Naive thymus-derived CD4-positive, alpha-beta T cell (primary cell): Measurements from ENCODE around the gene KRTAP12-3. TPM values are rescaled to one million over a fixed set of nuclear protein-coding genes. Genes with fewer than 3 reads are reported as not detected.
A peak's percentile ranks its signal among the peaks of the same experiment; 100 is the strongest.
"Not testable (repeated sequence)": the region's sequence is repeated elsewhere in the genome, so short reads cannot be mapped to it uniquely, and the experiment has no call there.

Source experiments
- ATAC-seq: fragments of 150-1000 bp; cut with Tn5 transposase; 2 replicates; pipeline ENCODE4 v1.10.0; 2021; ENCODE audit warnings: mild to moderate bottlenecking, moderate library complexity
- CTCF ChIA-PET: fragments of 350-600 bp; sonication (Branson Sonifier 250); formaldehyde crosslinking; loops from one replicate; lab custom pipeline; 2021; ENCODE audit warnings: antibody characterized with exemption; lab: Charles Lee
- POLR2A ChIA-PET: fragments of 350-600 bp; sonication (Branson Sonifier 250); formaldehyde crosslinking; loops from one replicate; lab custom pipeline; 2021; ENCODE audit warnings: antibody characterized with exemption, inconsistent platforms; lab: Charles Lee
- DNase-seq, 9 donors: peaks; one replicate each; pipeline versions ENCODE4 v3.0.0 to v3.0.0-alpha.2; 2020 to 2022; ENCODE audit warnings: mixed read lengths in 1 of 9
- H3K27ac ChIP-seq: one replicate; pipeline ENCODE4 v1.7.0; 2013; ENCODE audit warnings: mild to moderate bottlenecking, low read depth, low read length, moderate library complexity
- H3K27me3 ChIP-seq, 2 donors: one replicate each; pipeline ENCODE4 v1.7.0; 2013; ENCODE audit warnings: low read length in 2 of 2, mild to moderate bottlenecking in 2 of 2, moderate library complexity in 2 of 2; ENCODE audit not compliant: control insufficient read depth in 2 of 2, insufficient read depth in 2 of 2
- H3K36me3 ChIP-seq, 3 experiments: 1 replicate in 2 of 3; 2 replicates in 1 of 3; pipeline ENCODE4 v1.7.0; 2013; ENCODE audit warnings: low read length in 3 of 3, mild to moderate bottlenecking in 3 of 3, moderate library complexity in 1 of 3; ENCODE audit not compliant: insufficient read depth in 3 of 3, control insufficient read depth in 2 of 3
- H3K4me1 ChIP-seq, 2 donors: one replicate each; pipeline ENCODE4 v1.7.0; 2013; ENCODE audit warnings: low read length in 2 of 2, mild to moderate bottlenecking in 2 of 2, moderate library complexity in 1 of 2; ENCODE audit not compliant: control insufficient read depth in 2 of 2, insufficient read depth in 2 of 2
- H3K4me3 ChIP-seq: 2 replicates; pipeline ENCODE4 v1.7.0; 2013; ENCODE audit warnings: mild to moderate bottlenecking, low read length
- H3K9me3 ChIP-seq, 3 experiments: 1 replicate in 2 of 3; 2 replicates in 1 of 3; pipeline ENCODE4 v1.7.0; 2013; ENCODE audit warnings: low read length in 3 of 3; ENCODE audit not compliant: control insufficient read depth in 2 of 3
- H3K27ac Mint-ChIP-seq, 9 donors: one replicate each; pipeline ENCODE4 v1.8.0; 2020 to 2022; ENCODE audit warnings: mixed read lengths in 9 of 9, mild to moderate bottlenecking in 8 of 9, moderate library complexity in 5 of 9, inconsistent platforms in 2 of 9
- H3K27me3 Mint-ChIP-seq, 5 donors: one replicate each; pipeline ENCODE4 v1.8.0; 2021 to 2022; ENCODE audit warnings: mixed read lengths in 5 of 5, mild to moderate bottlenecking in 1 of 5
- H3K36me3 Mint-ChIP-seq, 5 donors: one replicate each; pipeline ENCODE4 v1.8.0; 2020 to 2022; ENCODE audit warnings: mixed read lengths in 5 of 5, mild to moderate bottlenecking in 3 of 5, inconsistent platforms in 1 of 5
- H3K4me1 Mint-ChIP-seq, 7 donors: one replicate each; pipeline ENCODE4 v1.8.0; 2020 to 2022; ENCODE audit warnings: mixed read lengths in 7 of 7, mild to moderate bottlenecking in 3 of 7, inconsistent platforms in 1 of 7
- H3K4me3 Mint-ChIP-seq, 10 donors: one replicate each; pipeline ENCODE4 v1.8.0; 2020 to 2022; ENCODE audit warnings: mild to moderate bottlenecking in 10 of 10, mixed read lengths in 10 of 10, moderate library complexity in 6 of 10, inconsistent platforms in 2 of 10
- H3K9me3 Mint-ChIP-seq, 11 donors: one replicate each; pipeline ENCODE4 v1.8.0; 2020 to 2022; ENCODE audit warnings: mixed read lengths in 11 of 11, mild to moderate bottlenecking in 4 of 11, inconsistent platforms in 1 of 11, moderate library complexity in 1 of 11
- intact Hi-C, 2 donors: fragments of 100-400 bp; cut with micrococcal nuclease; formaldehyde crosslinking; loops; one replicate each; pipeline ENCODE4 v1.15.1; 2023
- polyA plus RNA-seq, 2 donors: library from polyadenylated mRNA; unstranded; fragments of 300-500 nt; fragmentation: Illumina TruSeq; gene quantifications; one replicate each; pipeline ENCODE4 v1.2.3, GENCODE V29; 2021
- total RNA-seq, 6 experiments: library from RNA in 5 of 6; stranded (reverse) in 5 of 6; gene quantifications; 1 replicate in 5 of 6; 2 replicates in 1 of 6; pipeline ENCODE4 v1.2.3 and lab custom pipeline; 2021 to 2026

The KRTAP12-3 gene
- total and polyA plus RNA-seq, 7 experiments from 2014 or later, result 1.1 TPM; not detected in 6

- DNase-seq, intact Hi-C loops, H3K36me3 ChIP-seq, H3K27me3 ChIP-seq, ATAC-seq, H3K4me3 ChIP-seq, CTCF ChIA-PET, POLR2A ChIA-PET, H3K27ac ChIP-seq: not testable (repeated sequence)
- Mint-ChIP-seq H3K4me1 (peaks cover 4 to 43% (median 32%) of the 10 kb centered on the region in 7 donors), H3K9me3 (peaks cover 22 to 58% (median 43%) of the 10 kb centered on the region in 11 donors), H3K4me3 (peak overlapping the region in 1 of 10 donors; percentile 47), H3K27ac (peak overlapping the region in 4 of 9 donors; percentile 8 to 51 (median 28)), H3K36me3 (peaks cover 25 to 44% (median 29%) of the 10 kb centered on the region in 5 donors), H3K27me3 (peaks cover 0 to 22% (median 0%) of the 10 kb centered on the region in 5 donors)
- H3K9me3 ChIP-seq, result peaks cover 5 to 40% (median 9%) of the 10 kb centered on the region in 3 experiments
- H3K4me1 ChIP-seq, result peaks cover 20 to 29% of the 10 kb centered on the region in 2 donors
These were observed 29.9 kb upstream of the KRTAP12-3 start for GRCh38 chr21:44627831-44628233.

- Histone ChIP-seq H3K9me3 (peaks cover 0 to 32% (median 9%) of the 10 kb centered on the region in 3 experiments), H3K4me3 (no peak overlapping the region), H3K27ac (no peak overlapping the region), H3K36me3 (no peaks in the 10 kb centered on the region), H3K4me1 (peaks cover 20 to 29% of the 10 kb centered on the region in 2 donors), H3K27me3 (no peaks in the 10 kb centered on the region)
- POLR2A ChIA-PET, result no interaction called here
- CTCF ChIA-PET, result interaction anchor here (0.5 kb wide), 1 partner anchor 246 kb away, joined by 4 read pairs; no protein-coding TSS in a partner anchor
- Mint-ChIP-seq H3K4me3 (peak overlapping the region in 1 of 10 donors; percentile 75), H3K9me3 (peaks cover 17 to 58% (median 40%) of the 10 kb centered on the region in 11 donors), H3K4me1 (peaks cover 4 to 43% (median 27%) of the 10 kb centered on the region in 7 donors), H3K27me3 (peaks cover 0 to 27% (median 0%) of the 10 kb centered on the region in 5 donors), H3K27ac (peak overlapping the region in 3 of 9 donors; percentile 51 to 88 (median 81)), H3K36me3 (peaks cover 19 to 44% (median 24%) of the 10 kb centered on the region in 5 donors)
- DNase-seq (no peak), ATAC-seq (no peak)
- intact Hi-C loops, result no loop called here
These were observed 28.9 kb upstream of the KRTAP12-3 start for GRCh38 chr21:44628707-44629391.

- ATAC-seq, result no peak
- CTCF ChIA-PET, result no interaction called here
- POLR2A ChIA-PET, result interaction anchor here (1.0 to 1.4 kb wide), 2 partner anchors 11 to 13 kb away, joined by 4 to 5 read pairs; no protein-coding TSS in a partner anchor
These were observed 27.3 kb upstream of the KRTAP12-3 start for GRCh38 chr21:44630440-44630839.

GRCh38 chr21:44632067-44632466 lies 25.7 kb upstream of the KRTAP12-3 start:
- peak overlapping the region in 2 of 9 donors; percentile 43 to 71 for H3K27ac Mint-ChIP-seq
- ATAC-seq (no peak), DNase-seq (no peak)
- H3K9me3 Mint-ChIP-seq, result peaks cover 13 to 55% (median 34%) of the 10 kb centered on the region in 11 donors
- intact Hi-C loops, result loop anchor here in 1 of 2 donors (5.0 kb wide), 1 partner anchor 40 kb away; no protein-coding TSS in a partner anchor
- no peaks in the 10 kb centered on the region for H3K27me3 ChIP-seq
- H3K9me3 ChIP-seq, result peaks cover 0 to 25% (median 9%) of the 10 kb centered on the region in 3 experiments
- peaks cover 4 to 32% (median 28%) of the 10 kb centered on the region in 7 donors for H3K4me1 Mint-ChIP-seq
- ChIA-PET POLR2A (no interaction called here), CTCF (interaction anchor here (0.9 kb wide), 1 partner anchor 122 kb away, joined by 3 read pairs; no protein-coding TSS in a partner anchor)
- H3K27me3 Mint-ChIP-seq, result peaks cover 0 to 35% (median 0%) of the 10 kb centered on the region in 5 donors
- no peak overlapping the region for H3K27ac ChIP-seq
- H3K36me3 ChIP-seq, result no peaks in the 10 kb centered on the region
- peak overlapping the region in 1 of 10 donors; percentile 45 for H3K4me3 Mint-ChIP-seq
- peaks cover 16 to 20% of the 10 kb centered on the region in 2 donors for H3K4me1 ChIP-seq
- no peak overlapping the region for H3K4me3 ChIP-seq
- H3K36me3 Mint-ChIP-seq, result peaks cover 12 to 31% (median 15%) of the 10 kb centered on the region in 5 donors

More at GRCh38 chr21:44630440-44630839, 27.3 kb upstream of the KRTAP12-3 start:
- H3K36me3 ChIP-seq, result no peaks in the 10 kb centered on the region
- H3K4me1 ChIP-seq, result peaks cover 20 to 29% of the 10 kb centered on the region in 2 donors
- peak overlapping the region; percentile 22 for H3K4me3 ChIP-seq
- Mint-ChIP-seq H3K27ac (peak overlapping the region in 8 of 9 donors; percentile 65 to 88 (median 82)), H3K36me3 (peaks cover 12 to 31% (median 15%) of the 10 kb centered on the region in 5 donors), H3K4me3 (peak overlapping the region in 7 of 10 donors; percentile 25 to 75 (median 53)), H3K4me1 (peaks cover 4 to 42% (median 28%) of the 10 kb centered on the region in 7 donors), H3K27me3 (peaks cover 0 to 30% (median 0%) of the 10 kb centered on the region in 5 donors), H3K9me3 (peaks cover 13 to 55% (median 34%) of the 10 kb centered on the region in 11 donors)
- peaks cover 0 to 25% (median 9%) of the 10 kb centered on the region in 3 experiments for H3K9me3 ChIP-seq
- peak overlapping the region; percentile 14 for H3K27ac ChIP-seq
- no peaks in the 10 kb centered on the region for H3K27me3 ChIP-seq
- intact Hi-C loops, result loop anchor here in 1 of 2 donors (5.0 kb wide), 1 partner anchor 42 kb away; no protein-coding TSS in a partner anchor
- DNase-seq, result peak in 1 of 9 donors; percentile 13

GRCh38 chr21:44636209-44637017 lies 21.3 kb upstream of the KRTAP12-3 start:
- ChIA-PET CTCF (no interaction called here), POLR2A (no interaction called here)
- Mint-ChIP-seq H3K36me3 (peaks cover 0 to 17% (median 8%) of the 10 kb centered on the region in 5 donors), H3K4me3 (no peak overlapping the region), H3K4me1 (peaks cover 0 to 7% (median 1%) of the 10 kb centered on the region in 7 donors), H3K27me3 (peaks cover 0 to 31% (median 8%) of the 10 kb centered on the region in 5 donors), H3K9me3 (peaks cover 17 to 46% (median 26%) of the 10 kb centered on the region in 11 donors), H3K27ac (peak overlapping the region in 2 of 9 donors; percentile 57 to 59)
- Histone ChIP-seq H3K27ac (no peak overlapping the region), H3K4me3 (no peak overlapping the region), H3K4me1 (no peaks in the 10 kb centered on the region), H3K27me3 (no peaks in the 10 kb centered on the region), H3K36me3 (no peaks in the 10 kb centered on the region), H3K9me3 (peaks cover 0 to 19% (median 3%) of the 10 kb centered on the region in 3 experiments)
- DNase-seq (no peak), ATAC-seq (no peak)
- intact Hi-C loops, result no loop called here
